ENCODE results near the gene DNAJB13. TPM values are rescaled to one million over a fixed set of nuclear protein-coding genes. Genes with fewer than 3 reads are reported as not detected.

DNAJB13 gene
- total RNA-seq, 1 donor from 2014 or later = not detected

DNA sequence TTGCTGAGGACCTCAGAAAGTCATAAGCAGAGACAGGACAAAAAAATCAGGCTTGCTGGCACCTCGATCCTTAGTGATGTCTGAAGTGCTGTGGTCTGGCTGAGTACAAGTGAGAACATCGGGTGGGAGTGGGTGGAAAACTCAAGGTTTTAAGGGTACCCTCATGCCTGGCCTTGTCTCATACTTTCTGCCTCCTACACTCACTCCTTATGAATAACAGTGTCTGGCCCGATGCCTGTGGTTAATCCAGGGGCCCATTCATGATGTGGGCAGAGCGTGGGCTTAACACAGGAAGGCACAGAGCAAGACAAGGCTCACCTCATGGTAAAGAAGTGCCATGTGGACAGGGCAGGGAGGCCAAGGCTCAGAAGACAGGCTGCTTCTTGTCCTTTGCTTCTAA, 69.0 kb downstream of the DNAJB13 start:
- Mint-ChIP-seq H3K4me1 (ENCODE audit: unreplicated experiment) (peaks cover 17% of the 10 kb centered on the region), H3K27ac (ENCODE audit: unreplicated experiment) (peak overlapping the region; percentile 14), H3K27me3 (ENCODE audit: unreplicated experiment) (no peaks in the 10 kb centered on the region), H3K9me3 (ENCODE audit: unreplicated experiment) (no peaks in the 10 kb centered on the region), H3K4me3 (ENCODE audit: unreplicated experiment) (no peak overlapping the region), H3K36me3 (ENCODE audit: unreplicated experiment) (peaks cover 16% of the 10 kb centered on the region)
- no peak for DNase-seq (ENCODE audit: extremely low spot score, unreplicated experiment)
- no peak for TF ChIP-seq CTCF (IDR thresholded peaks at IDR 0.05)

Other genes with a start within 250 kb of the DNAJB13 start
- gene RAB6A, start 190.0 kb upstream of the DNAJB13 start, total RNA-seq = 145 and 156 TPM in 2 replicates
- 26.4 and 26.5 TPM in 2 replicates for gene MRPL48, start 163.2 kb upstream of the DNAJB13 start, total RNA-seq
- gene COA4, start 74.2 kb upstream of the DNAJB13 start, total RNA-seq = 54.2 and 55.8 TPM in 2 replicates
- 16.0 and 17.3 TPM in 2 replicates for gene PAAF1, start 74.0 kb upstream of the DNAJB13 start, total RNA-seq
- 26.4 and 31.8 TPM in 2 replicates for gene UCP2, start 31.8 kb downstream of the DNAJB13 start, total RNA-seq
- gene UCP3, start 58.1 kb downstream of the DNAJB13 start, total RNA-seq = 1.0 and 1.8 TPM in 2 replicates
- 25.2 and 26.9 TPM in 2 replicates for gene C2CD3, start 220.0 kb downstream of the DNAJB13 start, total RNA-seq
- gene PPME1, start 220.3 kb downstream of the DNAJB13 start, total RNA-seq = 33.4 and 40.4 TPM in 2 replicates